T-helper 1 cell treated with Interleukin-12 subunit alpha and Interleukin-12 subunit beta and Interleukin-4 antibody, amounts not matched to agents 30 μg/mL and 1 μg/mL, for 36 hours (primary cell): ENCODE data around the gene EXOC4.
"Not testable (repeated sequence)": the region's sequence is repeated elsewhere in the genome, so short reads cannot be mapped to it uniquely, and the experiment has no call there.

Experiments
- H3K27ac Mint-ChIP-seq: one replicate; pipeline ENCODE4 v1.8.0; 2021; ENCODE audit warnings: mild to moderate bottlenecking, mixed read lengths
- H3K27me3 Mint-ChIP-seq: one replicate; pipeline ENCODE4 v1.8.0; 2021; ENCODE audit warnings: low read depth, mixed read lengths
- H3K36me3 Mint-ChIP-seq: one replicate; pipeline ENCODE4 v1.8.0; 2021; ENCODE audit warnings: low read depth, mixed read lengths
- H3K4me1 Mint-ChIP-seq: one replicate; pipeline ENCODE4 v1.8.0; 2021; ENCODE audit warnings: low read depth, mixed read lengths
- H3K4me3 Mint-ChIP-seq: one replicate; pipeline ENCODE4 v1.8.0; 2021; ENCODE audit warnings: mild to moderate bottlenecking, moderate library complexity, mixed read lengths
- H3K9me3 Mint-ChIP-seq: one replicate; pipeline ENCODE4 v1.8.0; 2021; ENCODE audit warnings: mixed read lengths

Gene EXOC4

GRCh38 chr7:133987582-133987981 lies 734.7 kb downstream of the EXOC4 start:
- Mint-ChIP-seq H3K36me3 (no peaks in the 10 kb centered on the region), H3K4me1 (no peaks in the 10 kb centered on the region), H3K4me3 (no peak overlapping the region), H3K27ac (no peak overlapping the region), H3K27me3 (no peaks in the 10 kb centered on the region), H3K9me3 (no peaks in the 10 kb centered on the region)

GRCh38 chr7:133993547-133993946 lies 740.7 kb downstream of the EXOC4 start:
- no peak overlapping the region for H3K27ac Mint-ChIP-seq
- no peaks in the 10 kb centered on the region for H3K36me3 Mint-ChIP-seq
- no peak overlapping the region for H3K4me3 Mint-ChIP-seq
- H3K4me1 Mint-ChIP-seq, result no peaks in the 10 kb centered on the region
- H3K9me3 Mint-ChIP-seq, result no peaks in the 10 kb centered on the region
- no peaks in the 10 kb centered on the region for H3K27me3 Mint-ChIP-seq

GRCh38 chr7:133994100-133994499 lies 741.2 kb downstream of the EXOC4 start:
- H3K4me3 Mint-ChIP-seq, H3K27me3 Mint-ChIP-seq, H3K27ac Mint-ChIP-seq, H3K9me3 Mint-ChIP-seq, H3K36me3 Mint-ChIP-seq, H3K4me1 Mint-ChIP-seq: not testable (repeated sequence)

- no peak overlapping the region for H3K27ac Mint-ChIP-seq
- no peaks in the 10 kb centered on the region for H3K36me3 Mint-ChIP-seq
- no peaks in the 10 kb centered on the region for H3K27me3 Mint-ChIP-seq
- no peak overlapping the region for H3K4me3 Mint-ChIP-seq
- no peaks in the 10 kb centered on the region for H3K4me1 Mint-ChIP-seq
- no peaks in the 10 kb centered on the region for H3K9me3 Mint-ChIP-seq
Measured at GRCh38 chr7:133997463-133997862, 744.6 kb downstream of the EXOC4 start.

GRCh38 chr7:133999178-133999577 lies 746.3 kb downstream of the EXOC4 start:
- no peaks in the 10 kb centered on the region for H3K9me3 Mint-ChIP-seq
- H3K27ac Mint-ChIP-seq, result no peak overlapping the region
- H3K36me3 Mint-ChIP-seq, result no peaks in the 10 kb centered on the region
- H3K4me3 Mint-ChIP-seq, result no peak overlapping the region
- no peaks in the 10 kb centered on the region for H3K27me3 Mint-ChIP-seq
- no peaks in the 10 kb centered on the region for H3K4me1 Mint-ChIP-seq

- no peak overlapping the region for H3K4me3 Mint-ChIP-seq
- H3K27me3 Mint-ChIP-seq, result no peaks in the 10 kb centered on the region
- no peaks in the 10 kb centered on the region for H3K4me1 Mint-ChIP-seq
- H3K9me3 Mint-ChIP-seq, result no peaks in the 10 kb centered on the region
- H3K27ac Mint-ChIP-seq, result no peak overlapping the region
- H3K36me3 Mint-ChIP-seq, result no peaks in the 10 kb centered on the region
Measured at GRCh38 chr7:134004829-134005505, 752.1 kb downstream of the EXOC4 start.

- Mint-ChIP-seq H3K27me3 (no peaks in the 10 kb centered on the region), H3K4me1 (no peaks in the 10 kb centered on the region), H3K4me3 (no peak overlapping the region), H3K9me3 (no peaks in the 10 kb centered on the region), H3K36me3 (no peaks in the 10 kb centered on the region), H3K27ac (no peak overlapping the region)
Measured at GRCh38 chr7:134009314-134010110, 756.6 kb downstream of the EXOC4 start.

- no peak overlapping the region for H3K4me3 Mint-ChIP-seq
- H3K27me3 Mint-ChIP-seq, result no peaks in the 10 kb centered on the region
- H3K9me3 Mint-ChIP-seq, result no peaks in the 10 kb centered on the region
- H3K4me1 Mint-ChIP-seq, result no peaks in the 10 kb centered on the region
- H3K27ac Mint-ChIP-seq, result no peak overlapping the region
- no peaks in the 10 kb centered on the region for H3K36me3 Mint-ChIP-seq
Measured at GRCh38 chr7:134013249-134013648, 760.4 kb downstream of the EXOC4 start.

GRCh38 chr7:134014935-134015334 lies 762.1 kb downstream of the EXOC4 start:
- Mint-ChIP-seq H3K9me3 (no peaks in the 10 kb centered on the region), H3K27ac (no peak overlapping the region), H3K4me1 (no peaks in the 10 kb centered on the region), H3K36me3 (no peaks in the 10 kb centered on the region), H3K27me3 (no peaks in the 10 kb centered on the region), H3K4me3 (no peak overlapping the region)

GRCh38 chr7:134016223-134016941 lies 763.5 kb downstream of the EXOC4 start:
- H3K27ac Mint-ChIP-seq, result no peak overlapping the region
- no peak overlapping the region for H3K4me3 Mint-ChIP-seq
- H3K9me3 Mint-ChIP-seq, result no peaks in the 10 kb centered on the region
- H3K4me1 Mint-ChIP-seq, result no peaks in the 10 kb centered on the region
- no peaks in the 10 kb centered on the region for H3K27me3 Mint-ChIP-seq
- H3K36me3 Mint-ChIP-seq, result no peaks in the 10 kb centered on the region

GRCh38 chr7:134016942-134017303 lies 764.0 kb downstream of the EXOC4 start:
- Mint-ChIP-seq H3K4me1 (no peaks in the 10 kb centered on the region), H3K36me3 (no peaks in the 10 kb centered on the region), H3K4me3 (no peak overlapping the region), H3K27me3 (no peaks in the 10 kb centered on the region), H3K27ac (no peak overlapping the region), H3K9me3 (no peaks in the 10 kb centered on the region)

- Mint-ChIP-seq H3K36me3 (no peaks in the 10 kb centered on the region), H3K9me3 (no peaks in the 10 kb centered on the region), H3K4me1 (no peaks in the 10 kb centered on the region), H3K4me3 (no peak overlapping the region), H3K27me3 (no peaks in the 10 kb centered on the region), H3K27ac (no peak overlapping the region)
Measured at GRCh38 chr7:134018306-134018705, 765.4 kb downstream of the EXOC4 start.

GRCh38 chr7:134019251-134019650 lies 766.4 kb downstream of the EXOC4 start:
- no peak overlapping the region for H3K4me3 Mint-ChIP-seq
- H3K27ac Mint-ChIP-seq, result no peak overlapping the region
- H3K4me1 Mint-ChIP-seq, result no peaks in the 10 kb centered on the region
- H3K9me3 Mint-ChIP-seq, result no peaks in the 10 kb centered on the region
- no peaks in the 10 kb centered on the region for H3K27me3 Mint-ChIP-seq
- H3K36me3 Mint-ChIP-seq, result no peaks in the 10 kb centered on the region

- no peaks in the 10 kb centered on the region for H3K36me3 Mint-ChIP-seq
Measured at GRCh38 chr7:134021836-134022235, 769.0 kb downstream of the EXOC4 start.

More at GRCh38 chr7:134021836-134022235, 769.0 kb downstream of the EXOC4 start:
- Mint-ChIP-seq H3K4me1 (no peaks in the 10 kb centered on the region), H3K9me3 (no peaks in the 10 kb centered on the region), H3K27me3 (no peaks in the 10 kb centered on the region), H3K27ac (no peak overlapping the region), H3K4me3 (no peak overlapping the region)
